ENCODE data around the gene MAP4. TPM values are rescaled to one million over a fixed set of nuclear protein-coding genes. Genes with fewer than 3 reads are reported as not detected.

Gene MAP4
- total and polyA plus RNA-seq, 7 donors, result 85.5 to 1,424 (median 819) TPM

GRCh38 chr3:47956521-47956920 is 59.7 kb downstream of the MAP4 start:
- intact Hi-C loops (cut with DNase I), result no loop called here
- no peak for TF ChIP-seq CTCF (IDR thresholded peaks at IDR 0.05)
- 74 to 79% (median 75%) methylated on average over 1 of the region's 1 CpG for WGBS, 3 donors
- Histone ChIP-seq H3K27me3 (ENCODE audit: insufficient read depth in 3 of 3, low read length in 2 of 3) (no peaks in the 10 kb centered on the region), H3K4me3 (no peak overlapping the region), H3K9me3 (no peaks in the 10 kb centered on the region), H3K36me3 (ENCODE audit: insufficient read depth in 1 of 2, low read depth in 1 of 2) (peaks cover 0 to 16% of the 10 kb centered on the region in 2 donors), H3K27ac (no peak overlapping the region), H3K4me1 (peaks cover 10% of the 10 kb centered on the region)
- DNase-seq (no peak), ATAC-seq (no peak)

GRCh38 chr3:47954567-47954966 is 61.6 kb downstream of the MAP4 start:
- peaks cover 10% of the 10 kb centered on the region for H3K4me1 ChIP-seq
- 60 to 71% (median 71%) methylated on average over 1 of the region's 1 CpG for WGBS, 3 donors
- intact Hi-C loops (cut with DNase I), result no loop called here
- no peaks in the 10 kb centered on the region for H3K27me3 ChIP-seq (ENCODE audit: insufficient read depth in 3 of 3, low read length in 2 of 3)
- H3K9me3 ChIP-seq, result no peaks in the 10 kb centered on the region
- H3K27ac ChIP-seq, result no peak overlapping the region
- no peak for ATAC-seq
- H3K36me3 ChIP-seq (ENCODE audit: insufficient read depth in 1 of 2, low read depth in 1 of 2), result peaks cover 0 to 24% of the 10 kb centered on the region in 2 donors
- no peak overlapping the region for H3K4me3 ChIP-seq
- TF ChIP-seq CTCF (IDR thresholded peaks at IDR 0.05), result no peak
- no peak for DNase-seq

GRCh38 chr3:47950453-47951169 is 65.6 kb downstream of the MAP4 start:
- no peak for TF ChIP-seq CTCF (IDR thresholded peaks at IDR 0.05)
- ATAC-seq, result no peak
- no peak for DNase-seq
- Histone ChIP-seq H3K27me3 (ENCODE audit: insufficient read depth in 3 of 3, low read length in 2 of 3) (no peaks in the 10 kb centered on the region), H3K4me3 (no peak overlapping the region), H3K4me1 (peaks cover 2% of the 10 kb centered on the region), H3K9me3 (no peaks in the 10 kb centered on the region), H3K27ac (no peak overlapping the region), H3K36me3 (ENCODE audit: insufficient read depth in 1 of 2, low read depth in 1 of 2) (peaks cover 0 to 13% of the 10 kb centered on the region in 2 donors)
- intact Hi-C loops (cut with DNase I), result no loop called here
- 76 to 80% (median 76%) methylated on average over 5 of the region's 5 CpGs for WGBS, 3 donors

- Histone ChIP-seq H3K36me3 (ENCODE audit: insufficient read depth in 1 of 2, low read depth in 1 of 2) (peaks cover 0 to 11% of the 10 kb centered on the region in 2 donors), H3K4me3 (no peak overlapping the region), H3K27me3 (ENCODE audit: insufficient read depth in 3 of 3, low read length in 2 of 3) (no peaks in the 10 kb centered on the region), H3K4me1 (peaks cover 2% of the 10 kb centered on the region), H3K9me3 (no peaks in the 10 kb centered on the region), H3K27ac (no peak overlapping the region)
- no peak for TF ChIP-seq CTCF (IDR thresholded peaks at IDR 0.05)
- DNase-seq (no peak), ATAC-seq (no peak)
- WGBS, 3 donors, result 88 to 92% (median 90%) methylated on average over 3 of the region's 3 CpGs
- intact Hi-C loops (cut with DNase I), result no loop called here
Observed at GRCh38 chr3:47949979-47950378, 66.2 kb downstream of the MAP4 start.

- Histone ChIP-seq H3K9me3 (no peaks in the 10 kb centered on the region), H3K27me3 (ENCODE audit: insufficient read depth in 3 of 3, low read length in 2 of 3) (no peaks in the 10 kb centered on the region)
- WGBS, 3 donors, result 95 to 98% (median 95%) methylated on average over 1 of the region's 1 CpG
Observed at GRCh38 chr3:47940232-47940631, 76.0 kb downstream of the MAP4 start.

More at GRCh38 chr3:47940232-47940631, 76.0 kb downstream of the MAP4 start:
- DNase-seq (no peak), ATAC-seq (no peak)
- Histone ChIP-seq H3K4me1 (no peaks in the 10 kb centered on the region), H3K27ac (no peak overlapping the region), H3K36me3 (ENCODE audit: insufficient read depth in 1 of 2, low read depth in 1 of 2) (no peaks in the 10 kb centered on the region), H3K4me3 (no peak overlapping the region)
- intact Hi-C loops (cut with DNase I), result no loop called here
- no peak for TF ChIP-seq CTCF (IDR thresholded peaks at IDR 0.05)
